IgD-negative memory B cell (primary cell): Measurements from ENCODE around the gene OPRD1. TPM values are rescaled to one million over a fixed set of nuclear protein-coding genes. Genes with fewer than 3 reads are reported as not detected.
"Not testable (repeated sequence)": the region's sequence is repeated elsewhere in the genome, so short reads cannot be mapped to it uniquely, and the experiment has no call there.

Experiments used
- H3K27ac Mint-ChIP-seq, 3 donors: one replicate each; pipeline ENCODE4 v1.8.0; 2020 to 2022; ENCODE audit warnings: mild to moderate bottlenecking in 3 of 3, mixed read lengths in 3 of 3, moderate library complexity in 1 of 3
- H3K27me3 Mint-ChIP-seq: one replicate; pipeline ENCODE4 v1.8.0; 2021; ENCODE audit warnings: mixed read lengths
- H3K36me3 Mint-ChIP-seq: one replicate; pipeline ENCODE4 v1.8.0; 2020; ENCODE audit warnings: mild to moderate bottlenecking, mixed read lengths
- H3K4me1 Mint-ChIP-seq, 3 donors: one replicate each; pipeline ENCODE4 v1.8.0; 2020 to 2022; ENCODE audit warnings: mixed read lengths in 3 of 3, mild to moderate bottlenecking in 1 of 3
- H3K4me3 Mint-ChIP-seq, 4 donors: one replicate each; pipeline ENCODE4 v1.8.0; 2020 to 2022; ENCODE audit warnings: mild to moderate bottlenecking in 4 of 4, mixed read lengths in 4 of 4, moderate library complexity in 3 of 4
- H3K9me3 Mint-ChIP-seq, 3 donors: one replicate each; pipeline ENCODE4 v1.8.0; 2020 to 2021; ENCODE audit warnings: mixed read lengths in 3 of 3, mild to moderate bottlenecking in 1 of 3
- polyA plus RNA-seq: library from polyadenylated mRNA; unstranded; fragments of 300-500 nt; fragmentation: Illumina TruSeq; gene quantifications from one replicate; pipeline ENCODE4 v1.2.3, GENCODE V29; 2021

Gene OPRD1
- polyA plus RNA-seq, 1 donor from 2014 or later = 0.03 TPM

- peaks cover 4% of the 10 kb centered on the region for H3K27me3 Mint-ChIP-seq
- H3K4me3 Mint-ChIP-seq = no peak overlapping the region
- H3K9me3 Mint-ChIP-seq = no peaks in the 10 kb centered on the region
- H3K27ac Mint-ChIP-seq = no peak overlapping the region
- H3K36me3 Mint-ChIP-seq = peaks cover 1% of the 10 kb centered on the region
- peaks cover 3 to 9% (median 7%) of the 10 kb centered on the region in 3 donors for H3K4me1 Mint-ChIP-seq
These were observed 36.4 kb downstream of the OPRD1 start for GRCh38 chr1:28848416-28848815.

DNA sequence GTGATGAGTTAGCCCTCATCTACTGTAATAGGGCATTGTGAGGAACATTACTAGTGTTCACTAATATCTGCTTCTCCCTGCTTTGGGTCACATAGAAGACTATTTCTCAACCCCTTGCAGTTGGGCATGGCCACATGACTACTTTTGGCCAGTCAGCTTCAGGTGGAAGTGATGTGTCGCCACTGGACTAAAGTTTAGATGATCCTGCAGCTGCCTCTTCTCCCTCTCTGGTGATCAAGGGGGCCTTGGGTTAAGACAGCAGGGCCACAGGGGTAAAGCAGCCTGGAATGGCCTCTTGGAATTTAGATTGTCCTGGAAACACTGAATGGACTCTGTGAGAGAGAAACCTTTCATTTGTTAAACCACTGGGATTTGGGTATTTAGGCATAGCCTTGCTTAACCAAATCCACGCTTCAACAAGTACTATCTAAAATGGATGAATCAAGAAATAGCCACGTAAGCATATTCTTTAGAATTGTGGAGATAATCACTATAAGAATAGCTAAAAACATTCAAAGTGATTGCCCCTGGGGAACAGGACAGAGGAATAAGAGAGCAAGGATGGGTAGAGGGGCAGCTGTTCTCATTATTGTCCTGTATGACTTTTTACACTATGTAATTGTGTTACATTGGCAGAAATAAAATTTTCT is 41.2 kb downstream of the OPRD1 start:
- H3K9me3 Mint-ChIP-seq = no peaks in the 10 kb centered on the region
- peaks cover 1% of the 10 kb centered on the region for H3K36me3 Mint-ChIP-seq
- H3K4me3 Mint-ChIP-seq = no peak overlapping the region
- peaks cover 7% of the 10 kb centered on the region for H3K27me3 Mint-ChIP-seq
- H3K4me1 Mint-ChIP-seq = no peaks in the 10 kb centered on the region
- H3K27ac Mint-ChIP-seq = no peak overlapping the region

- H3K4me1 Mint-ChIP-seq, H3K9me3 Mint-ChIP-seq, H3K27ac Mint-ChIP-seq, H3K36me3 Mint-ChIP-seq, H3K4me3 Mint-ChIP-seq, H3K27me3 Mint-ChIP-seq: not testable (repeated sequence)
These were observed 42.4 kb downstream of the OPRD1 start for GRCh38 chr1:28854406-28854805.

GRCh38 chr1:28855046-28855445 is 43.1 kb downstream of the OPRD1 start:
- Mint-ChIP-seq H3K4me3 (no peak overlapping the region), H3K27me3 (peaks cover 7% of the 10 kb centered on the region), H3K9me3 (no peaks in the 10 kb centered on the region), H3K27ac (no peak overlapping the region), H3K4me1 (no peaks in the 10 kb centered on the region), H3K36me3 (no peaks in the 10 kb centered on the region)

GRCh38 chr1:28855469-28855951 is 43.5 kb downstream of the OPRD1 start:
- Mint-ChIP-seq H3K4me3 (no peak overlapping the region), H3K4me1 (no peaks in the 10 kb centered on the region), H3K9me3 (no peaks in the 10 kb centered on the region), H3K27me3 (peaks cover 7% of the 10 kb centered on the region), H3K36me3 (no peaks in the 10 kb centered on the region), H3K27ac (no peak overlapping the region)

GRCh38 chr1:28855969-28856368 is 44.0 kb downstream of the OPRD1 start:
- no peak overlapping the region for H3K27ac Mint-ChIP-seq
- H3K36me3 Mint-ChIP-seq = no peaks in the 10 kb centered on the region
- peaks cover 7% of the 10 kb centered on the region for H3K27me3 Mint-ChIP-seq
- H3K9me3 Mint-ChIP-seq = no peaks in the 10 kb centered on the region
- no peak overlapping the region for H3K4me3 Mint-ChIP-seq
- H3K4me1 Mint-ChIP-seq = no peaks in the 10 kb centered on the region

DNA sequence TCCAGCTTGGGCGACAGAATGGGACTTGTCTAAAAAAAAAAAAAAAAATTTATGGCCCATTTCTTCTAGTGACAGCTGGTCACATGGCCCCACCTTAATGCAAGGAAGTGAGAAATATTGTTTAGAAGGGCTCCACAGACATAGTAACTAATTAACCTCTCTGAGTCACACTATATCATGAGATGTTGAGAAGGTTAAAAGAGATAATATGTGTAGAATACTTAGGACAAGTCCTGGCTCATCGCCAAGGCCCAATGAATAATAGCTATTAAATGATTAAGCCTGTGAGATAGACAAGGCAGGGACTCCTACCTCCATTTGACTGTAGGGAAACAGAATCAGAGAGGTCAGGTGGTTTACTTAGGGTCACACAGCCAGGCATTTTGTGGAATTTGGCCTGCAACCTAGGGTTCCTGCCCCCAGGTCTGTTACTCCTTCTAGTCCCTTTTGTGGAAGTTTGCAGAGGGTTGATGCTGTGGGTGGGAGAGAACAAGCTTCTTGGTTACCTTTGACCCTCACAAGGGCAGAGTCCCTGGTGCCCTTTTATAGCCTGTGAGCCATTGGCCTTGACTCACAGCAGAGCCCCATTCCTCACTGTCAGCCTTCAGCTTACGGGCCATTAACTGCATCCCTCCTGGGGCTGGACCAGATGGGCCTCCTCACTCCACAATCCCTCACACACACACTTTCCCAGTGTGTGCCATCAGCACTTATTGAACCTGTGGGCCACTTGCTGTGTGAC is 48.5 kb downstream of the OPRD1 start:
- H3K9me3 Mint-ChIP-seq = no peaks in the 10 kb centered on the region
- H3K4me3 Mint-ChIP-seq = no peak overlapping the region
- peaks cover 4% of the 10 kb centered on the region for H3K27me3 Mint-ChIP-seq
- H3K36me3 Mint-ChIP-seq = no peaks in the 10 kb centered on the region
- no peak overlapping the region for H3K27ac Mint-ChIP-seq
- H3K4me1 Mint-ChIP-seq = no peaks in the 10 kb centered on the region

DNA sequence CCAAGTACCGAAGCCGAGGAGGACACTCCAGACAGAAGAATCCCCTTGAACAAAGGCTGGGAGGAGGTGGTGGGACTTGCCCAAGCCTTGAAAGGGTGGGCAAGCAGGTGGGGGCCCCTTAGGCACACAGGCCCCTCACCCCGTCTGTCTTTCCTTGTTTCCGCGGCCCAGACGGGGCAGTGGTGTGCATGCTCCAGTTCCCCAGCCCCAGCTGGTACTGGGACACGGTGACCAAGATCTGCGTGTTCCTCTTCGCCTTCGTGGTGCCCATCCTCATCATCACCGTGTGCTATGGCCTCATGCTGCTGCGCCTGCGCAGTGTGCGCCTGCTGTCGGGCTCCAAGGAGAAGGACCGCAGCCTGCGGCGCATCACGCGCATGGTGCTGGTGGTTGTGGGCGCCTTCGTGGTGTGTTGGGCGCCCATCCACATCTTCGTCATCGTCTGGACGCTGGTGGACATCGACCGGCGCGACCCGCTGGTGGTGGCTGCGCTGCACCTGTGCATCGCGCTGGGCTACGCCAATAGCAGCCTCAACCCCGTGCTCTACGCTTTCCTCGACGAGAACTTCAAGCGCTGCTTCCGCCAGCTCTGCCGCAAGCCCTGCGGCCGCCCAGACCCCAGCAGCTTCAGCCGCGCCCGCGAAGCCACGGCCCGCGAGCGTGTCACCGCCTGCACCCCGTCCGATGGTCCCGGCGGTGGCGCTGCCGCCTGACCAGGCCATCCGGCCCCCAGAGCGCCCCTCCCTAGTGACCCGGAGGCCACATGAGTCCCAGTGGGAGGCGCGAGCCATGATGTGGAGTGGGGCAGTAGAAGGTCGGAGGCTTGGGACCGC is 50.8 kb downstream of the OPRD1 start:
- no peaks in the 10 kb centered on the region for H3K36me3 Mint-ChIP-seq
- H3K4me3 Mint-ChIP-seq = no peak overlapping the region
- H3K4me1 Mint-ChIP-seq = no peaks in the 10 kb centered on the region
- H3K27me3 Mint-ChIP-seq = peaks cover 1% of the 10 kb centered on the region
- H3K9me3 Mint-ChIP-seq = no peaks in the 10 kb centered on the region
- no peak overlapping the region for H3K27ac Mint-ChIP-seq

DNA sequence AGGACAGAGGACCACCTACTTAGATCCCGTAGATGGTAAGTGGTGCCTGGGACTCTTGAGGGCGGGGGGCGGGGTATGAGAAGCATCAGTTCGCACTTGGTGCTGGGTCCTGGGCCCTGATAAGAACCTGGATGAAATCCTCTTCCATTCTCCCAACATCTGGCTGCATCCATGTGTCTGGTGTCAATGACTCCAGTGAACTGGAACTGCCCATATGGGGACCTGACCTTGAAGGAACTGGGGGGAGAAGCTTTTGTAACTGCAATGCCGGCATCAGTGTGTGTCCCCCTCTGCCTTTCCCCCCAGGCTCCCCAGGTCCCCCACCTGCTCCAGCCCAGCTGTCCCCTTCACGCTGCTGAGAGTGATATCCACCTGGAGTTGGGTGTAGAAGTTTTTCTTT is 52.7 kb downstream of the OPRD1 start:
- Mint-ChIP-seq H3K36me3 (no peaks in the 10 kb centered on the region), H3K4me1 (no peaks in the 10 kb centered on the region), H3K4me3 (no peak overlapping the region), H3K27me3 (peaks cover 1% of the 10 kb centered on the region), H3K27ac (no peak overlapping the region), H3K9me3 (no peaks in the 10 kb centered on the region)

DNA sequence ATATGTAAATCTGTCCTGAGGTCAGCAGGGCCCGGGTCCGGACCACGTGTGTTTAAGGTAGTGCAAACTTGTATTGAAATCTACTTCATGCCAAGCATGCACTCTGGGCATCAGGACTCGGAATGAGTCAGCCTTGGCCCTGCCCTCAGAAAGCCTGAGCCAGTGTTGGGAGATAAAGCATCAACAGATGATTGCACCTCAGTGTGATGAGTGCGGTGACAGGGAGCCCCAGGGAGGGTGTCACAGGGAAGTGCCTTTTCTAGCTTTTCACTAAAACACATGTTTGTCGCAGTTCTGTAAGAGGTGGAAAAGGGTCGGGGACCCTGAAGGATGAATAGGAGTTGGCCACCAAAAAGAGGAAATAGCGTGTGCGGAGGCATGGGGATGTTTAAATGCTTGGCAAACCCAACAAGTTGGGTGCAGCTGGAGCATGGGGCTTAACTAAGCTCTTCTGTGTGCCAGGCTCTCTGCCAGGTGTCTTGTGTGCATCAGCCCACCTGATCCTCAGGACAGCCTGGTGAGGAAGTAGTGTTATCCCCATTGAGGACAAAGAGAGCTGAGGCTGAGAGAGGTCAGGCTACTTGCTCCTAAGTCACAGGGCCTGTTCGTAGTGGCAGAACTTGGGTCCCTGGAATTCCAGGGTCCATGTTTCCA is 54.2 kb downstream of the OPRD1 start:
- no peaks in the 10 kb centered on the region for H3K36me3 Mint-ChIP-seq
- H3K27me3 Mint-ChIP-seq = peaks cover 1% of the 10 kb centered on the region
- no peaks in the 10 kb centered on the region for H3K9me3 Mint-ChIP-seq
- peaks cover 0 to 2% (median 0%) of the 10 kb centered on the region in 3 donors for H3K4me1 Mint-ChIP-seq
- H3K4me3 Mint-ChIP-seq = peak overlapping the region in 1 of 4 donors; percentile 19
- no peak overlapping the region for H3K27ac Mint-ChIP-seq

DNA sequence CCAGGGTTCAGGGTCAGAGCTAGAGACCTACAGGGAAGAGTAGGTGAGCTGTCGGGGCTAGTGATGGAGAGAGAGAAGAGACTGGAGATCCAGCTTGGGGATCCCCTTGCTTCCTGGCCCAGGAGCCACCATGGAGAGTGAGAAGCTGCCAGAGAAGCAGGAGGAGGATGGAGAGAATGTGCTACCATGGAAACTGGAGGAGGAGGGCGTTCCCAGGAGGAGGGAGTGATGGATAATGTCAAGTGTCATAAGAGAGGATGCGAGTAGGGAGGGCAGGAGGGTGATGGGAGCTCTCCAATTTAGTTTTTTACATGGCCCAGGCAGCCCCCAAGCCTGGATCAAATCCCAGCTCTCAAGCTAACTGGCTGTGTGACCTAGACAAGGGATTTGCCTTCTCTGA is 55.9 kb downstream of the OPRD1 start:
- peaks cover 0 to 2% (median 0%) of the 10 kb centered on the region in 3 donors for H3K4me1 Mint-ChIP-seq
- peak overlapping the region in 2 of 3 donors; percentile 17 to 25 for H3K27ac Mint-ChIP-seq
- H3K4me3 Mint-ChIP-seq = no peak overlapping the region

DNA sequence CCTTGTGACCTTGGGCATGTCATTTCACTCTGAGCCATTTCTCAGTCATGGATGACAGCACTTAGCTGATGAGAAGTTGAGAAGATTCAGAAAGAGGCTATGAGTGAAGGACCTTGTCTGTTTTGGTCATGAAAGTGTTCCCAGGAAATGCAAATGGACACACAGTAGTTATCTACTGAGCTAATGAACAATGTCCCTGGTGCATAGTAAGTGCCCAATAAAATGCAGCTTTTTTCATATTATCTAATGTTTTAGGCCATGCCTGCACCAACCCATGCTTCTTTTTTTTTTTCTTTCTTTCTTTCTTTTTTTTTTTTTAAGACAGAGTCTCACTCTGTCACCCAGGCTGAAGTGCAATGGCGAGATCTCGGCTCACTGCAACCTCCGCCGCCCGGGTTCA is 58.0 kb downstream of the OPRD1 start:
- no peak overlapping the region for H3K27ac Mint-ChIP-seq
- no peak overlapping the region for H3K4me3 Mint-ChIP-seq
- H3K36me3 Mint-ChIP-seq = no peaks in the 10 kb centered on the region
- H3K9me3 Mint-ChIP-seq = no peaks in the 10 kb centered on the region
- H3K4me1 Mint-ChIP-seq = peaks cover 0 to 2% (median 0%) of the 10 kb centered on the region in 3 donors
- peaks cover 3% of the 10 kb centered on the region for H3K27me3 Mint-ChIP-seq

More for the DNA sequence above, 55.9 kb downstream of the OPRD1 start:
- Mint-ChIP-seq H3K9me3 (no peaks in the 10 kb centered on the region), H3K27me3 (peaks cover 3% of the 10 kb centered on the region), H3K36me3 (no peaks in the 10 kb centered on the region)

DNA sequence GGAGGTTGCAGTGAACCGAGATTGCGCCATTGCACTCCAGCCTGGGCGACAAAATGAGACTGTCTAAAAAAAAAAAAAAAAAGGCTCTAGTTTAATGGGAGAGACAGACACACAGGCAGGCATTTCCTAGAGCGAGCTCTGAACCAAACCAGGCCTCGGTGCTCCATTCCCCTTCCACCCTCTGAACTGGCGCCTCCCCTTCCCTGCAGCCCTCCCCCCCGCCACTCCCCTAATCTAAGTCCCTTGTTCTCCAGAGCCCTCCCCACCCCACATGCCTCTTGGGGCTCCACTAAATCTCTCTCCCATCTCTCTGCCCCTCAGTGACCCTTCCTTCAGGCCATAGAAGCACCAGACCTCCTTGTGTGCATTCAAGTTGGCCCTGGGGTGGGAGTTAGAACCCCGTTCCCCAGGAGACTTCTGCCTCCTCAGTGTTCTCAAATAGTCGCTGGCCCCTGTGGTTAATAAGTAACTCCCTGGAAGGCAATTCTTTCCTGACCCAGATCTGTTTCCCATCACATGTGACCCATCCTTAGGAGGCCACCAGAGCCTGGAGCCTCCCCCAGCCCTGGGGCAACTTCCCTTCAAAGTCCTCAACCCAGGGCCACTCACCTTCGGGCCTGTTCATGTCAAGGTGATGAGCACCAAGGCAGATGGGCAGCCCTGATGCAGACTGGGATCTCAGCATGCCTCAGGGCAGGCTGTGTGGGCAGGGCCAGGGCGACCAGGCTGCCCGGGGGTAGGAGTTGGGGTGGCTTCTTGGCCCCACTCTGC is 59.8 kb downstream of the OPRD1 start:
- H3K4me1 Mint-ChIP-seq = peaks cover 0 to 2% (median 0%) of the 10 kb centered on the region in 3 donors
- H3K27me3 Mint-ChIP-seq = peaks cover 2% of the 10 kb centered on the region
- no peaks in the 10 kb centered on the region for H3K36me3 Mint-ChIP-seq
- no peak overlapping the region for H3K4me3 Mint-ChIP-seq
- H3K27ac Mint-ChIP-seq = no peak overlapping the region
- no peaks in the 10 kb centered on the region for H3K9me3 Mint-ChIP-seq

DNA sequence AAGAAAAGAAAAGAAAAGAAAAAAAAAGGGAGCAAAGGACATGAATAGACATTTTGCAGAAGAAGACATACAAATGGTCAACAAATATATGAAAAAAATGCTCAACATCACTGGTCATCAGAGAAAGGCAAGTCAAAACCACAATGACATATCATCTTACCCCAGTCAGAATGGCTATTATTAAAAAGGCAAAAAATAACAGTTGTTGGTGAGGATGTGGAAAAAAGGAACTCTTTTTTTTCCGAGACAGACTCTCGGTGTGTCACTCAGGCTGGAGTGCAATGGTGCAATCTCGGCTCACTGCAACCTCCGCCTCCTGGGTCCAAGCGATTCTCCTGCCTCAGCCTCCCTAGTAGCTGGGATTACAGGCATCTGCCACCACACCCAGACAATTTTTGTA is 63.2 kb downstream of the OPRD1 start:
- not testable (repeated sequence) for H3K27me3 Mint-ChIP-seq, H3K4me3 Mint-ChIP-seq, H3K4me1 Mint-ChIP-seq, H3K36me3 Mint-ChIP-seq, H3K27ac Mint-ChIP-seq, H3K9me3 Mint-ChIP-seq
